Measurements from ENCODE around the gene DYSF.
"Not testable (repeated sequence)": the region's sequence is repeated elsewhere in the genome, so short reads cannot be mapped to it uniquely, and the experiment has no call there.

DYSF gene

DNA sequence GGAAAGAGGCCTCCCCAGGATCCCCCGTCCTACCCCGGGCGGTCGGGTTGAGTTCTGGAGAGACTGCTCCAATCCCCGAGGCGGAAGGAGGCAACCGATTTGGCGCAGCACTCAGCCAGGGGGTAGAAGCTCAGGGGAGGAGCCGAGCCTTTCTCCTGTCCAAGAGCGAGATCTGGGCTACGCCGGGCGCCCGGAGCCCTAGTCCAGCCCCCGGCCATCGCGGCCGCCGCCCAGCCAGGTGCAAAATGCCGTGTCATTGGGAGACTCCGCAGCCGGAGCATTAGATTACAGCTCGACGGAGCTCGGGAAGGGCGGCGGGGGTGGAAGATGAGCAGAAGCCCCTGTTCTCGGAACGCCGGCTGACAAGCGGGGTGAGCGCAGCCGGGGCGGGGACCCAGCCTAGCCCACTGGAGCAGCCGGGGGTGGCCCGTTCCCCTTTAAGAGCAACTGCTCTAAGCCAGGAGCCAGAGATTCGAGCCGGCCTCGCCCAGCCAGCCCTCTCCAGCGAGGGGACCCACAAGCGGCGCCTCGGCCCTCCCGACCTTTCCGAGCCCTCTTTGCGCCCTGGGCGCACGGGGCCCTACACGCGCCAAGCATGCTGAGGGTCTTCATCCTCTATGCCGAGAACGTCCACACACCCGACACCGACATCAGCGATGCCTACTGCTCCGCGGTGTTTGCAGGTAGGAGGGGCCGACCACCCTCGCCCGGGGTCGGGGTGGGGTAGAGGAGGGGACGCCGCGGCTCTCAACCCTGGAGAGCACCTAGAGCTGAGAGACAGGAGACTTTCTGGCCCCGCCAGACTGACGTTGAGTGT lies at the start of gene DYSF:
Gene DYSF (plus strand): TSS at position 158 of the 817 bp plus-strand sequence.
- no peak for DNase-seq

DNA sequence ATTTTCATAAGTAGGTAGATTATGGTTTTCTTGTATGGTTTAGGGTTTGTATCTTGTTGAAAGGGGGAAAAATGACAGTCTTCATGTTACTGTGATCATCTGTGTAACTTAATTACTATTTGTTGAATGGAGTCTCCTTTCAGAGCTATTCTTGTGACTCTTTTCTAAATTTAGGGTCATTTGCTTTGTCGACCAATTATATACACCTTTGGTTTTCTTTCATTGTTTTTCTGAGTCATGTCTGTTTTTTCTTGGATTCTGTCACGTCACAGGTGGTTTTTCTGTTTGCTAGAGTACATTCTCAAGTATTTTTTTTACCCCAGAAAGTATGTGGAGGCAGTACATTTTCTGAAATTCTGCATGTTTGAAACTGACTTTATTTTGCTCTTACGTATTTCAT lies 43.8 kb upstream of the DYSF start:
- DNase-seq: no peak

DNA sequence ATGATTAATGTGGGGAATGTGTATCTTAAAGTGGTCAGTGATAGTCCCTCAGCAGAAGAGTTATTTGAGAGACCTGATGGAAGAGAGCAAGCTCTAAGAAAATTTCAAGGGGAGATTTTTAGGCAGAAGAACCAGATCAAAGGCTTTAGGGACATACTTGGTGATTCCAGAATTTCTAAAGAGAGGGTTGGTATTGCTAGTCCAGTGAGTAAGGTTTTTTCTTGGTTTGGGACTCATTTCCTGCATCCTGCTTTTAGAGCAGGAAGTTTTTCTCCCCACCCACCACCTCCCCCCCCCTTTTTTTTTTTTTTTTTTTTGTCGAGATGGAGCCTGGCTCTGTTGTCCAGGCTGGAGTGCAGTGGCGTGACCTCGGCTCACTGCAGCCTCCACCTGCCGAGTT lies 42.7 kb upstream of the DYSF start:
- DNase-seq: no peak

DNA sequence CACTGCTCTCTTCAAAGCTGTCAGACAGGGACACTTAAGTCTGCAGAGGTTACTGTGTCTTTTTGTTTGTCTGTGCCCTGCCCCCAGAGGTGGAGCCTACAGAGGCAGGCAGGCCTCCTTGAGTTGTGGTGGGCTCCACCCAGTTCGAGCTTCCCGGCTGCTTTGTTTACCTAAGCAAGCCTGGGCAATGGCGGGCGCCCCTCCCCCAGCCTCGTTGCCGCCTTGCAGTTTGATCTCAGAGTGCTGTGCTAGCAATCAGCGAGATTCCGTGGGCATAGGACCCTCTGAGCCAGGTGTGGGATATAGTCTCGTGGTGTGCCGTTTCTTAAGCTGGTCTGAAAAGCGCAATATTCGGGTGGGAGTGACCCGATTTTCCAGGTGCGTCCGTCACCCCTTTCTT lies 36.5 kb upstream of the DYSF start:
- not testable (repeated sequence) for DNase-seq

DNA sequence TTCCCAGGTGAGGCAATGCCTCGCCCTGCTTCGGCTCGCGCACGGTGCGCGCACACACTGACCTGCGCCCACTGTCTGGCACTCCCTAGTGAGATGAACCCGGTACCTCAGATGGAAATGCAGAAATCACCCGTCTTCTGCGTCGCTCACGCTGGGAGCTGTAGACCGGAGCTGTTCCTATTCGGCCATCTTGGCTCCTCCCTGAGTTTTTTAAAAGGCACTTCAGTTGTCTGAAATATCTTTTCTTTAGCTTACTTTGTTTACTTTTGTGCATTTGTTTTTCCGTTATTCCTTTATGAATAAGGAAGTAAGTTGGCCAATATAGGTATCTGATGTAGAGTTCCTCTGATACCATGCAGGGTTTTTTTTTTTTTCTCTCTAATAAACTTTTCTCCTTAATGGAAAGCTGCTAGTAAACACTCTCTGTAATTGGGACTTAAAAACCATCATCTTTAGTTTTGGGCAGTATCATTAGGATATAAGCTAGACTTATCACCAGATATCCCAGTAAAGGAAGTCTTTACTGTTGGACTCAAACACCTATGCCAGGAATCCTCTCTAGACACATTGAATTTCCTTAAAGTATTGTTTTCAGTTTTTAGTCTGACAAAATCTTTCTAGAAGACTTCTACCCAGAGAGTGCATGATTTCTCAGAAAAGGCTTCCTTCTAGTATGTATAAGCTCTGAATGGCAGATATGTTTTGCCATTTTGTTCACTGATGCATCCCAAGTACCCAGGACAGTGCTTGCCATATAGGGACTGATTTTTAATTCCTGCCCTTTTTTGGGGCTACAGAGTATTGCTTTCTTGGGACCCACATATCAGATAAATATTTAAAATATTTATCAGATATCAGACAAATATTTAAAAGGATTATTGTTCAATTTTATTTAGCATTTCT lies 35.8 kb upstream of the DYSF start:
- DNase-seq: no peak

DNA sequence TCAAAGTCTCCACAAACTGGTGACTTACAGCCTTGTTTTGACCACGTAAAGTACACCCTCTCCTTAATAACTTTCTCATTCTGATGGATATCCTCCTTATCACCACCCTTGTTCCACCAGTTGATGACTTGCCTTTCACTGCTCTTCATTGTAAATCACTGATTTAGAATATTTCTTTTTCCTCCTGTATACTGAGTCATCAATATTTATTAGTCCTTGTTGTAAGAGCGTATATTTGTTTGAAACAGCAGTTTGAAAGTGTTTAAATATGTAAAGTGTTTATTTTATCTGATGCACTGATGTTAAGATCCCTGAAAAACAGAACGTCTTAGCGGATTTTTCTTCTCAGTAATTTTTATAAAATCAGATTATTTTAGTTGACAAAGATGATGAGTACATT lies 34.2 kb upstream of the DYSF start:
- no peak for DNase-seq

DNA sequence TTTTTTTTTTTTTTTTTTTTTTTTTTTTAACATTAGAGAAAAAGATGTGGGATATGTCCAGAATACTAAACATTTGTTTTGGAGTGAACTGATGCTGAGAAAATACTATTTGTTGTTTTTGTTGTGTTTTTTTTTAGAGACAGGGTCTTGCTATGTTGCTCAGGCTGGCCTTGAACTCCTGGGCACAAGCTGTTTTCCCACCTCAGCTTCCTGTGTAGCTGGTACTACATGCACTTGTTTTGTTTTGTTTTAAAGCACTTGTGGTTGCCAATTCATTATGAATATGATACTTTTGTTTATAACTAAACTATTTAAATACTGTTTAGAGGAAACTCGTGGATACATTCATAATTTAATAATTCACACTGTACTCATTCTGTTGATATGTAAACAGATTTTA lies 33.4 kb upstream of the DYSF start:
- DNase-seq: no peak

DNA sequence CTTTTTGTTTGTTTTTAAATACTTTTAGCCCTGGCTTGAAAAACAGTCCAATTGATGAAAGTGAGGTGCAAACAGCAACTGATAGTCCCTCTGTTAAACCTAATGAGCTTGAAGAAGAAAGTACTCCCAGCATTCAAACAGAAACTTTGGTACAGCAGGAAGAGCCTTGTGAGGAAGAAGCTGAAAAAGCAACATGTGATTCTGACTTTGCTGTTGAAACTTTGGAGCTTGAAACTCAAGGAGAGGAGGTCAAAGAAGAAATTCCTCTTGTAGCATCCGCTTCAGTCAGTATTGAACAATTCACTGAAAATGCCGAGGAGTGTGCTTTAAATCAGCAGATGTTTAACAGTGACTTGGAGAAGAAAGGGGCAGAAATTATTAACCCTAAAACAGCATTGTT lies 30.6 kb upstream of the DYSF start:
- DNase-seq: no peak

DNA sequence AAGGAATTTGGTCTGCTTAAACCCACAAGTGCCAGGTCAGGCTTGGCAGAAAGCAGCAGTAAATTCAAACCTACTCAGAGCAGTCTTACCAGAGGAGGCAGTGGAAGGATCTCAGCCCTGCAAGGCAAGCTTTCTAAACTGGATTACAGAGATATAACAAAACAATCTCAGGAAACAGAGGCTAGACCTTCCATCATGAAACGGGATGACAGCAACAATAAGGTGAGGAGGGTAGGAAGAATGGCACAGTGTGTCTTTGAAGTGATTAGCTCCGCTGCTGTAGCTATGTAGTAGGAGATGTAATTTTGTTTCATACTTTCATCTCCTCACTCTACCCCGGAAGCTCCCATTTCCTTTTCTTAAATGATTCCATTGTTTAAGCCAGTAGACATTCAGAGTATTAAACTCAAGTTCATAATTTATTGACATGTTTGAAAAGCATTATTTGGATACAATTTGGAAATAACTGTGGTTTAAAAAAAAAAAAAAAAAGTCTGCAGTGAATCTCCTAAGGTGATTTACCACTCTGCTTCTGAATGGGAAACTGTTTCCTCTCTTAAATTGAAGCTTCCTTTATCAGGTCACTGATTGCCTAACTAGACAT lies 29.4 kb upstream of the DYSF start:
- DNase-seq: no peak

DNA sequence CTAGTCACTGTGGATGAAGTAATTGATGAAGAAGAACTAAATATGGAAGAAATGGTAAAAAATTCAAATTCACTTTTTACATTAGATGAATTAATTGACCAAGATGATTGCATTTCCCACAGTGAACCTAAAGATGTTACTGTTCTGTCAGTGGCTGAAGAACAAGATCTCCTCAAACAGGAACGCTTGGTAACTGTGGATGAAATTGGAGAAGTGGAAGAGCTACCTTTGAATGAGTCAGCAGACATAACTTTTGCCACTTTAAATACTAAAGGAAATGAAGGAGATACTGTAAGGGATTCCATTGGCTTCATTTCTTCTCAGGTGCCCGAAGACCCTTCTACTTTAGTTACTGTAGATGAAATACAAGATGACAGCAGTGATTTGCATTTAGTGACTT lies 26.6 kb upstream of the DYSF start:
- no peak for DNase-seq

DNA sequence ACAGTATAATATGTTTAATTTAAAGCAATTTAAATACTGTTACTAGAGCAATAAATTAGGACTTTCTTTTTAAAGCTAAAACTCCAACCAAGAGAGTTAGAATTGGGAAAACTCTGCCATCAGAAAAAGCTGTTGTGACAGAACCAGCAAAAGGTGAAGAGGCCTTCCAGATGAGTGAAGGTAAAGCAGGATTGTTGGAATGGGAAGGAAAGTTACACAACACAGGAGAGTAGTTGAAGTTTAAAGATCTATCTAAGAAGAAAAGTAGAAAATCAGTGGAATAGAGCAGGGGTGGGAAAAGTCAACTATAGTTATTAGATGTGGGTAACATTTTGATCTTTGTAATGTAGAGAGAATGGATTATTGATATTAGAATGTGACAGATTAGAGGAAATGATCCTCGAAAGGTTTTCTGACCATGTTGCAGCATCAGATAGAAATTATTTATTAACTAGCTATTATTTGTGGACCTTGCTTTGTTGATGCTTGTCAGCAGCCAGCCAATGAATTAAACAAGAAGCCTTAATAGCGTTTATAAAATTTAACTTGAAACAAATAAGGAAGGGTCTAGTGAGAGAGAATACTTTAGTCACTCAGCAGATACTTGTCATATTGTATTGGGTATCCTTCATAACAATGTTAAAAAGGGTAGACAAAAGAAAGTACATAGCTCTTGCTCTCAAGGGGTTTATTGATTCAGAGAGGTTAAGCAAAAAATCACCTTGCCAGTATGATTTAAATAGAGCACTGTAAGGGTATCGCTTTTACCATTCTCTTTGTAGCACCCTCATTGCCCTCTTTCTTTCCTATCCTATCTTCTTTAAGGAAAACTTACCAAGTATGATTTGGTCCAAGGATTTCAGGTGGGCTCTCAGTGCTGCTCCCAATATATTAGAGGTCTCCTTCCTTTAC lies 24.6 kb upstream of the DYSF start:
- no peak for DNase-seq

DNA sequence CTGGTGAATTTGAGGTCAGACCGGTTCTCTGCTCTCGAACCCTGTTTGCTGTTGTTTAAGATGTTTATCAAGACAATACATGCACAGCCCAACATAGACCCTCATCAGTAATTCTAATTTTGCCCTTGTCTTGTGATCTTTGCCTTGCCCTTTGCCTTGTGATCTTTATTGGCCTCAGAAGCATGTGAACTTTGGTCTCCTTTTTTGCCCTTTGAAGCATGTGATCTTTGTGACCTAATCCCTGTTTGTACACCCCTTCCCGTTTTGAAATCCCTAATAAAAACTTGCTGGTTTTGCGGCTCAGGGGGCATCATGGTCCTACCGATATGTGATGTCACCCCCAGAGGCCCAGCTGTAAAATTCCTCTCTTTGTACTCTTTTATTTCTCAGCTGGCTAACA lies 8.2 kb upstream of the DYSF start:
- not testable (repeated sequence) for DNase-seq

DNA sequence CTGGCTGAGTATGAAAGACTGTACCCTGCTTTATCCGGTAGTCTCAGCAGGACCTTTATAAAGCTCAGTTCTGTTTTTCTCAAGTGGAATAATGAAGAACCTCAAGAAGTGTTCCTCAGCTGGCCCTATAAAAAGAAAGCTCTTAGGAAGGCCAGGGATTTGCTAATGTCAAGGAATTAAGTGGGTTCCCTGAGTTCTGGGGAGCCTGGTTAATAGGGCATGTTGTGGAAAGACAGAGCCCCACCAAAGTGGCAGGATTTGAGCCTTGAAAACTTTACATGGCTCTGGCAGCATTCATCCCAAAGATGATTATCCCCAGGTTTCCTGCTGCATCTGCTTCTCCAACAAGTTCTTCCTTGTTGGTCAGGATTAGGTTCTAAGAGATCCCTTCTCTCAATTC lies 6.9 kb upstream of the DYSF start:
- no peak for DNase-seq

DNA sequence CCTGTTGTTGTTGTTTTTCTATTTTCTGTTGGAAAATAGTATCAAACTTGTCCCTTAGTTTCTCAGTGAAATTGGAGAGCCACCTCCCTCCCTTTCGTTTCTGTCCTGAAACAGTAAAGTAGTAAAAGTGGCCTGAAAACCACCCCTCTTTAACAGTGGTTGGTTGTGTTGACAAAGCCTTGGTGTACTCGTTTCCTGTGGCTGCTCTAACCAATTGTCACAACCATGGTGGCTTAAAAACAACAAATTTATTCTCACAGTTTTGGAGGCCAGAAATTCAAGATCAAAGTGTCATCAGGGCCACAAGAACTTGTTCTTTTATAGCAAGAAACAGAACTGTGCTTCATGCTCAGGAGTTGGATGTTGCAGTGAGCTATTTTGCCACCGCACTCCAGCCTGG lies 4.0 kb upstream of the DYSF start:
- DNase-seq: no peak

DNA sequence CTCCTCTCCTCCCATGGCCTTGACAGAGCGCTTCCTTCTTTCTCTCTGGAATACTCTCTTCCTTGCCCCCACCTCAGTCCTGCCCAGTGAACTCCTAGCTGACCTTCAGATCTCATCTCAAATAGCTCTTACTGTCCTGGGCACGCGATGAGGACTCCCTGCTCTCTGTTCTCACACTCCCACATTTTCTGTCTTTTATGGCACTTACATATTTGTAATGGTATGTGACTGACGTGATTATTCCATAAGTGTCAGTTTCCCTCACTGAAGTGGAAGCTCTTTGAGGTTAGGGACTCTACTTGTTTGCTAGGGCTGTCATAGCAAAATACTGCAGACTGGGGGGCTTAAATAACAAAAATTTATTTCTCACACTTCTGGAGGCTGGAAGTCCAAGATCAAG lies 1.7 kb upstream of the DYSF start:
- no peak for DNase-seq

DNA sequence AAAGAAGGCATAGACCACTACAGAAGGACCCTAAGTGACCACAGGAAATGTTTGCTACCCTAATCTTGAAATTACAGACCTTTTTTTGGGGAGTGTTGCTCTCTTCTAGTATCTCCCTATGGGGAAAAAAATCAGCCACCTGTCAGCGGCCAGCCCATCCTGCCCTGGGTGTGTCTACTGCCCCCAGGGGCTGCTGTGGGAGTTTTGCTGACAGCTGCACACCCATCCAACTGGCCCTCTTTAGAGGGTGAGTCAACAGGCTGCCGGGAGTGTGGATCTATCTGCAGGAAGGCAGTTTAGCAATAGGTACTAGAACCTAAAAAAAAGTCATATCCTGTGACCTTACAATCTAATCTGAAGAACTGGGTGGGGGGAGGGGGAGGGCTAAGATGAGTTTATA lies 796 bp upstream of the DYSF start:
- no peak for DNase-seq

DNA sequence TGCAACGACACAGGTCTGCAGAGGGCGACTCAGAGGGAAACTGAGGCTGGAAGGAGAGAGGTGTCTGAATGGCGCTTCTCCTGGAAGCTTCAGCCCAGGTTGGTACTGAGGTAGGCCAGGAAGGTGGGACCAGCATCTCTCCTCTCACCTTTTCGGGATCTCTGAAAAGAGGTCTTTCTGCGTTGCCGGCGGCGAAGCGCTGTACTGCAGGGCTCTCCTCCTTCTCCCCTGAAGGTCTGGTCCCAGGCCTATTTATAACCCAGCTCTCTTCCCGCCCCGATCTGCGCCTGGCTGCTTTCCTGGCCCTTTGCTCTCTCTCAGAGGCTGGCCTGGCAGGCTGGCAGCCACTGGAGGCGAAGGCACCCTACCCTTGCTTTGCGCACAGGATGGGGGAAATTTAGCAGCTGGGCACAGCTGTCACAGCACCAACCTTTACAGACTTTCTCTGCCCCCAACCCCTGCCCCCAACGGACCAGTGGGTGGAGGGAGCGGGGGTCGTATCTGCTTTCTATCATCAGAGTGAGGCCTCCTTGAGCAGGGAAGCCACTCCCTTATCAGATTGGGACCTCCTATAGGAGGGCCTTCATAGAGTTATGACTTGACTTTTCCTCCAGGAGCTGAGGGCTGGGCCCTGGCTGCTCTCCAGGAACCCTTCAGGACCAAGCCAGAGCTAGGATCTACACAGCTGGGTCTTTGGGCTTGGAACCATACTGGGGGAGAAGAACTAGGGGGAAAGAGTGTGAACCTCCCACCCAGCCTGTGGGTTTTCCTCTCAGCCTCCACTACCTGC lies 1.1 kb downstream of the DYSF start:
- DNase-seq: no peak

DNA sequence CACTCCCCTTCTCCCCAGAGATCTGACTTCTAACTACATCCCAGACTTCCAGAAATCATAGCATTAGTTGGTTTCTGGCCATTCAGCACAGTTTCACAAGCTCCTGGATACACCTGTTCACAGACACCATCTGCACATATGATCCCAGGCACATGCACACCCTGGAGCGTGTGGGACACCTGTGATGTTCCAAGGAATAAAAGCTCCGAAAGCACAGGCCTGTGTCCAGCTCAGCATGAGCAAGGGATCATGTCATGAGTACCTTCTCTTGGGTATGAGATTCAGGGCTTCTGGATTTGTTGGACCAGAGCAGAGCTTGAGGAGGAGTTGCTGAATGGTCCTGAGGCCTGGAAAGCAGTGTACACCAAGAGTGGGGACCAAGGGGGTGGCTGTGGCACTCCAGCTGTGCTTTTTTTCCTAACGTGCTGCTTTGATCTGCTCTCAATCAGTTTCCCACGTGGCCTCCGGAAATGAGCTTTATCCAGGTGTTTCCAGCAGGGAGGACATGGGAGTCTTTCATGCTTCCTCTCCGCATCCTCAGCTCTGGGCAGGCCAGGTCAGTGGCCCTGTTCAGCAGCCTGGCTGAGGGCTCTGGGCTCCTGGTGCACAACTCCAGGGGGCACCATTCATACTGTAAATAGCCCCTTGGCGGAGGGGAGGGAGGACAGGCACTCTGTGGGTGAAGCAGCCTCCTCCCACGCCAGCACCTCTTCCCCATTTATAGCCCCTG lies 1.8 kb downstream of the DYSF start:
- DNase-seq: no peak

DNA sequence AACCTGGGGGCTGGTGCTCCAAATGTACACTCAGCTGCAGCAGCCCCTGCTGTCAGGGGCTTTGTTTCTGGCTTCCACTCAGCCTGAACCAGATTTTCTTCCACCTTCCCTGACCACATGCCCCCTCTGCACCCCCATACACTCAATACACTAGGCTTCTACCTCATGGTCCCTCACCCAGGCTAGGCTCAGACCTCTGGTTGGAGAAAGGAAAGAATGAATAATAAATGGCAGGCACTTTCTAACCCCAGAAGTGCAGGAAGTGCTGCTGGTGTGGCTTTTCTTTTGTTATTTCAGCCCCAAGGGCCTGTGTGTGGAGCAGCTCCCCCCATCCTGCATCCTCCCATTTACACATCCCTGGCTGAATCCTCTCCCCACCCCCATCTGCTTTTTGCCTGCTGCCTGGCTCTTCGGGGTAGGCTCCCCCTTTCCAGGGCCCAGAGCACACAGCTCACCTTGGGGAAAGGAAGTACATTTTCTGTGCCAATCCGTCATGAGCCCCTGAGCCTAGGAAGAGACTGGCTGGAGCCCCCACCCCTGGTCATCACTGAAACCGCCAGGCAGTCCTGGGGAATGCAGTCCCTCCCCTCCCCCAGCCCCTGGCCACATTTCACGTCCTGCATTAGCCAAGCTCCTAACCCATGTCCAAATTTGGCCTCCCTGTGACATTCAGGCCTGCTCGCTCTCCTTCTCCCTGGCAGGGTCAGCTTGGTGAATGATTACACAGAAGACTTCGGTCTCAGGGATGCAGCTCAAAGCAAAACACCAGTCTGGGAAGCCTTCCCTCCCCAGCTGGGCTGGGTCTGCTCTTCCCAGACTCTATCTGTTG lies 2.6 kb downstream of the DYSF start:
- DNase-seq: no peak

Data from amygdala (tissue), 56 donors.